PC-9 (cell line): ENCODE results near the gene ITGB7. TPM values are rescaled to one million over a fixed set of nuclear protein-coding genes. Genes with fewer than 3 reads are reported as not detected.

Experiments
- BruUV-seq: library from RNA; stranded (reverse); fragments of 400-500 nt; replicated peaks from 2 replicates; lab custom pipeline; 2021; lab: Mats Ljungman, UMichigan
- CTCF ChIA-PET: fragments of 300-600 bp; sonication (Branson Sonifier 250); formaldehyde crosslinking; loops from one replicate; lab custom pipeline; 2022; ENCODE audit warnings: antibody characterized with exemption; lab: Charles Lee
- POLR2A ChIA-PET: fragments of 300-600 bp; sonication (Branson Sonifier 250); formaldehyde crosslinking; loops from one replicate; lab custom pipeline; 2022; ENCODE audit warnings: antibody characterized with exemption; ENCODE audit not compliant: unreplicated experiment; lab: Charles Lee
- DNase-seq, 2 experiments: peaks; one replicate each; pipeline versions ENCODE4 v3.0.0 to v3.0.0-alpha.2; 2015 to 2022; ENCODE audit warnings: mixed read lengths in 1 of 2
- H2AFZ ChIP-seq: fragments of 200-600 bp; sonication (generic); 2 replicates; pipeline ENCODE4 v1.8.1; 2017; ENCODE audit warnings: antibody characterized with exemption
- H3F3A ChIP-seq: fragments of 200-600 bp; sonication (generic); 2 replicates; pipeline ENCODE4 v1.8.1; 2017; ENCODE audit warnings: antibody characterized with exemption, mild to moderate bottlenecking, low read depth; ENCODE audit not compliant: insufficient read depth
- H3K27ac ChIP-seq: fragments of 200-600 bp; sonication (generic); 2 replicates; pipeline ENCODE4 v1.6.1; 2016; ENCODE audit warnings: mixed run types
- H3K27me3 ChIP-seq: fragments of 200-600 bp; sonication (generic); 2 replicates; pipeline ENCODE4 v1.6.1; 2016; ENCODE audit warnings: low read depth, mixed run types; ENCODE audit not compliant: insufficient read depth
- H3K36me3 ChIP-seq: fragments of 200-600 bp; sonication (generic); 2 replicates; pipeline ENCODE4 v1.6.1; 2016; ENCODE audit warnings: low read depth, mixed run types
- H3K4me1 ChIP-seq: fragments of 200-600 bp; sonication (generic); replicated peaks from 2 replicates; pipeline ENCODE4 v1.6.1; 2016; ENCODE audit warnings: mixed run types; ENCODE audit not compliant: insufficient read depth
- H3K4me2 ChIP-seq: fragments of 200-600 bp; sonication (generic); 2 replicates; pipeline ENCODE4 v1.6.1; 2017; ENCODE audit warnings: mixed run types
- H3K4me3 ChIP-seq: fragments of 200-600 bp; sonication (generic); 2 replicates; pipeline ENCODE4 v1.6.1; 2016; ENCODE audit warnings: mixed run types
- H3K79me2 ChIP-seq: fragments of 200-600 bp; sonication (generic); 2 replicates; pipeline ENCODE4 v1.6.1; 2017; ENCODE audit warnings: low read depth, mixed run types
- H3K9me2 ChIP-seq: fragments of 200-600 bp; sonication (generic); 2 replicates; pipeline ENCODE4 v1.8.1; 2017; ENCODE audit warnings: mild to moderate bottlenecking; ENCODE audit not compliant: insufficient read depth
- H3K9me3 ChIP-seq: fragments of 200-600 bp; sonication (generic); 2 replicates; pipeline ENCODE4 v1.8.1; 2016; ENCODE audit warnings: low read depth; ENCODE audit not compliant: insufficient read depth
- H4K20me1 ChIP-seq: fragments of 200-600 bp; sonication (generic); 2 replicates; pipeline ENCODE4 v1.8.1; 2017; ENCODE audit not compliant: insufficient read depth
- CTCF ChIP-seq: fragments of 200-600 bp; sonication (generic); conservative IDR thresholded peaks from 2 replicates; pipeline ENCODE4 v1.6.1; 2017; ENCODE audit warnings: mixed run types, antibody characterized with exemption, mild to moderate bottlenecking, moderate library complexity
- EZH2 ChIP-seq: fragments of 200-600 bp; sonication (generic); IDR thresholded peaks from 2 replicates; pipeline ENCODE4 v1.8.0; 2017; ENCODE audit warnings: antibody characterized with exemption, low read depth
- intact Hi-C: fragments of 100-400 bp; cut with micrococcal nuclease; formaldehyde crosslinking; loops from one replicate; pipeline ENCODE4 v1.10.0; 2022; ENCODE audit not compliant: unreplicated experiment
- total RNA-seq: library from RNA; stranded (reverse); gene quantifications from 2 replicates; pipeline ENCODE4 v1.2.3, GENCODE V29; 2021

ITGB7 gene
- total RNA-seq, 1 experiment from 2014 or later = 3.3 TPM

DNA sequence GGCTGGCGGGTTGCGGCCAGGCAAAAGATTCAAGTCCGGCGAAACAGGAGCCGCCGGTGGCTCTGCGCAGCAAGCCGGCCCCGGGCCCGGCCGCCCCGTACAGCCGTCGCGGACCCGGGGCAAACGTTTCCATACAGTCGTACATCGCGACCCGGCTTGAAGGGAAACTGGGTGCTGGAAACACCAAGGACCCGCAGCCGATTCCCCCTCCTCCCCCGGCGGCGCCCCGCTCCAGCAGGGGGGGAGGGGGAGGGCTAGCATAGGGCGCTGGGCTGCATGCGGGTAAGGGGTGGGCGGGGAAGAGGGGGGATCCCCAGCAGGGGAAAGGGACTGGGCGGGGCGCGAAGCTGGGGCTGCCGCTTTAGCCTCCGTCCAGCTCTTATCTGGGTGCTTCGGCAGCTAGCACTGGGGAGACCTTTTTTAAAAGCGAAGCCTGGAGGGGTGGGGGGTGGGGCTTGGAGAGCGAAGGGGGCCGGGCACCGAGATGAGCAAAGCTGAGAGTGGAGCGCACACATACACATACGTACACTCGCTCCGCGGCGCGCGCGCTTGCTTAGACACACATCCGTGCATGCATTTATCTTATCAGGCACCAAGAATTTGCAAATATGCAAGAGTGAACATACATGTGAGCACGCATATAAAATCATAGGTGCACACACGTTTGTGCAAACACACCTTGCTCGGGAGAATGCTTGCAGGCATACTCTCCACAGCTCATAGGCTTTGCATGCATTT is 13.1 kb upstream of the ITGB7 start:
- DNase-seq = peak; percentile 57 to 69
- Histone ChIP-seq H3F3A (peaks cover 43% of the 10 kb centered on the region), H3K4me1 (peaks cover 76% of the 10 kb centered on the region), H3K27me3 (no peaks in the 10 kb centered on the region), H3K36me3 (no peaks in the 10 kb centered on the region), H3K4me3 (peak overlapping the region; percentile 68), H3K4me2 (peak overlapping the region; percentile 98), H3K9me2 (no peaks in the 10 kb centered on the region), H2AFZ (peak overlapping the region; percentile 3; the same call in 1 of the 2 replicates), H3K9me3 (no peaks in the 10 kb centered on the region), H3K27ac (peak overlapping the region; percentile 26; the same call in 1 of the 2 replicates), H3K79me2 (peaks cover 46% of the 10 kb centered on the region), H4K20me1 (no peaks in the 10 kb centered on the region)
- TF ChIP-seq CTCF (no peak), EZH2 (no peak)
- POLR2A ChIA-PET = interaction anchor here (0.6 to 0.8 kb wide), 8 partner anchors 17 to 102 kb away, joined by 3 to 26 read pairs (median 5); partner anchors contain the start of gene PFDN5
- CTCF ChIA-PET = interaction anchor here (0.6 to 1.2 kb wide), 2 partner anchors 31 to 848 kb away, joined by 3 read pairs; no protein-coding TSS in a partner anchor
- intact Hi-C loops = loop anchor here (1.0 to 2.0 kb wide), 3 partner anchors 31 to 79 kb away; partner anchors contain the start of genes CSAD, MYG1 and ZNF740
- BruUV-seq = no TSS peak

- Histone ChIP-seq H3F3A (peaks cover 36% of the 10 kb centered on the region), H3K79me2 (peaks cover 46% of the 10 kb centered on the region), H3K4me3 (peak overlapping the region; percentile 68), H3K4me1 (peaks cover 69% of the 10 kb centered on the region), H3K4me2 (peak overlapping the region; percentile 98), H3K36me3 (no peaks in the 10 kb centered on the region; the same call in 1 of the 2 replicates), H3K27ac (no peak overlapping the region), H3K9me3 (no peaks in the 10 kb centered on the region), H3K9me2 (no peaks in the 10 kb centered on the region), H3K27me3 (no peaks in the 10 kb centered on the region), H2AFZ (peak overlapping the region; percentile 3; the same call in 1 of the 2 replicates), H4K20me1 (no peaks in the 10 kb centered on the region)
- intact Hi-C loops = no loop called here
- ChIA-PET CTCF (no interaction called here), POLR2A (interaction anchor here (0.6 to 0.8 kb wide), 2 partner anchors 33 to 76 kb away, joined by 3 to 4 read pairs; partner anchors contain the start of gene PFDN5)
- TSS peak; percentile 20 for BruUV-seq
- TF ChIP-seq CTCF (no peak), EZH2 (no peak)
- no peak for DNase-seq
Observed at GRCh38 chr12:53219292-53219955, 12.4 kb upstream of the ITGB7 start.

DNA sequence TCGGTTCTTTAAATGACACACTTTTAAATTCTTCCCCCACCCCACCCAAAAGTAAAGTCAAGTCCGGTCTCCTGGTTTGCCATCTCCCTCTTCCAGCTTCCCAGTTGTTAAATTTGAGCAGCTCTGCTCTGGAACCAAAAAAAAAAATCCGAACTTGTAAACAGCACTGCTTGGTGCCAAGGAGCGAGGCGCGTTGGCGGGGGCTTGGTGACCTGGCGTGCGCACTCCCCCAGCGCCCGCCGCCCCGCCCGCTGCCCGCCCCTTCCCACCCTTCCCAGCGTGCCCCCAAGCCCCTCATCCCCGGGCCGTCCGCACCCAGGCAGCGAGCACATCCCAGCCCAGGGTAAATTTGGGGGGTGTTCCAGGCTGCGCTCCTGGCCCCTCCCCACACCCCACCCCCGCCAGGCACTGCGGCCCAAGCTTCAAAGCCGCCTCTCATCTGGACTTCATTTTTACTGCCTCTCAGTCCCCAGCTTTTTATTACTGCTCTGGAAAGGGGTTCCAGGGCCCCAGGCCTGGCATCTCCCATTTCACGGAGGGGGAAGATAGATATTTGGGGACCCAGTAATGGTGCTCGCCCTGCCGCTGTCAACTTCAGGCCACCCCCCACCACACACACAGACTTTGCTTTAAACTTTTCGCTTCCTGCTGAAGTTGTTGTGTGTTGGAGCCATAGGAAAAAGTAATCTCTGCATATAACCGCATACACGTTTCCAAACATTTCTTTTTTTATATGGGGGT is 11.7 kb upstream of the ITGB7 start:
- BruUV-seq = no TSS peak
- peaks cover 62% of the 10 kb centered on the region for H3K4me1 ChIP-seq

More for the DNA sequence above, 11.7 kb upstream of the ITGB7 start:
- Histone ChIP-seq H4K20me1 (no peaks in the 10 kb centered on the region), H2AFZ (peak overlapping the region; percentile 3; the same call in 1 of the 2 replicates), H3K4me3 (peak overlapping the region; percentile 68), H3K36me3 (no peaks in the 10 kb centered on the region; the same call in 1 of the 2 replicates), H3K27me3 (no peaks in the 10 kb centered on the region), H3K9me3 (no peaks in the 10 kb centered on the region), H3K27ac (no peak overlapping the region), H3F3A (peaks cover 29% of the 10 kb centered on the region), H3K9me2 (no peaks in the 10 kb centered on the region), H3K4me2 (peak overlapping the region; percentile 98), H3K79me2 (peaks cover 46% of the 10 kb centered on the region)
- TF ChIP-seq EZH2 = no peak
- TF ChIP-seq CTCF = no peak
- POLR2A ChIA-PET = interaction anchor here (0.6 kb wide), 1 partner anchor 48 kb away, joined by 3 read pairs; no protein-coding TSS in a partner anchor
- DNase-seq = no peak
- CTCF ChIA-PET = no interaction called here
- intact Hi-C loops = no loop called here
